ENCODE measurements around the gene MIS18A.

Gene MIS18A

GRCh38 chr21:32300117-32300681, 21.4 kb upstream of the MIS18A start:
- TF ChIP-seq CTCF (conservative IDR thresholded peaks at IDR 0.05; ENCODE audit: low read depth) = no peak
- ChIA-PET POLR2A (ENCODE audit: low non-redundant PET) (no interaction called here), CTCF (no interaction called here)
- DNase-seq (ENCODE audit: low spot score) = no peak
- H3K27ac ChIP-seq = no peak overlapping the region

GRCh38 chr21:32299695-32300094, 20.8 kb upstream of the MIS18A start:
- no peak for TF ChIP-seq CTCF (conservative IDR thresholded peaks at IDR 0.05; ENCODE audit: low read depth)
- DNase-seq (ENCODE audit: low spot score) = no peak
- ChIA-PET CTCF (no interaction called here), POLR2A (ENCODE audit: low non-redundant PET) (no interaction called here)
- H3K27ac ChIP-seq = no peak overlapping the region

- no peak for DNase-seq (ENCODE audit: low spot score)
- ChIA-PET CTCF (interaction anchor here (0.6 to 0.7 kb wide), 2 partner anchors 165 to 1189 kb away, joined by 3 read pairs; no protein-coding TSS in a partner anchor), POLR2A (ENCODE audit: low non-redundant PET) (no interaction called here)
- no peak for TF ChIP-seq CTCF (conservative IDR thresholded peaks at IDR 0.05; ENCODE audit: low read depth)
- no peak within 1 kb of the TSS for H3K27ac ChIP-seq
These were observed 19.8 kb upstream of the MIS18A start, which contains the start of gene MRAP for GRCh38 chr21:32298658-32299081. TSS of gene MRAP (plus strand) at chr21:32298855. CDS start at chr21:32298972, 117 bp downstream.

- POLR2A ChIA-PET (ENCODE audit: low non-redundant PET) = no interaction called here
- DNase-seq (ENCODE audit: low spot score) = no peak
These were observed 19.3 kb upstream of the MIS18A start for GRCh38 chr21:32298148-32298559.

GRCh38 chr21:32297449-32297848, 18.6 kb upstream of the MIS18A start:
- no peak for DNase-seq (ENCODE audit: low spot score)
- ChIA-PET POLR2A (ENCODE audit: low non-redundant PET) (no interaction called here), CTCF (no interaction called here)
- no peak overlapping the region for H3K27ac ChIP-seq
- no peak for TF ChIP-seq CTCF (conservative IDR thresholded peaks at IDR 0.05; ENCODE audit: low read depth)

More at GRCh38 chr21:32298148-32298559, 19.3 kb upstream of the MIS18A start:
- H3K27ac ChIP-seq = no peak overlapping the region
- CTCF ChIA-PET = no interaction called here
- no peak for TF ChIP-seq CTCF (conservative IDR thresholded peaks at IDR 0.05; ENCODE audit: low read depth)

- ChIA-PET POLR2A (ENCODE audit: low non-redundant PET) (no interaction called here), CTCF (no interaction called here)
- no peak for TF ChIP-seq CTCF (conservative IDR thresholded peaks at IDR 0.05; ENCODE audit: low read depth)
- no peak for DNase-seq (ENCODE audit: low spot score)
- no peak overlapping the region for H3K27ac ChIP-seq
These were observed 6.6 kb upstream of the MIS18A start for GRCh38 chr21:32285476-32285875.

All from RWPE1 (cell line).